Common myeloid progenitor, CD34-positive (primary cell): ENCODE measurements around the gene ETV7.

Experiments used
- CTCF ChIA-PET: fragments of 350-600 bp; sonication (Branson Sonifier 250); formaldehyde crosslinking; loops from one replicate; lab custom pipeline; 2021; ENCODE audit warnings: antibody characterized with exemption; lab: Charles Lee
- POLR2A ChIA-PET: fragments of 350-600 bp; sonication (Branson Sonifier 250); formaldehyde crosslinking; loops from one replicate; lab custom pipeline; 2021; ENCODE audit warnings: antibody characterized with exemption; lab: Charles Lee
- DNase-seq, 3 donors: peaks; one replicate each; pipeline versions ENCODE4 v3.0.0 to v3.0.0-alpha.2; 2013
- H3K27ac ChIP-seq, 2 experiments: 1 replicate in 1 of 2; 2 replicates in 1 of 2; pipeline ENCODE4 v1.7.0; 2013; ENCODE audit warnings: inconsistent platforms in 2 of 2, low read length in 2 of 2, mild to moderate bottlenecking in 2 of 2, low read depth in 1 of 2, moderate library complexity in 1 of 2; ENCODE audit not compliant: severe bottlenecking in 2 of 2, insufficient read depth in 1 of 2, poor library complexity in 1 of 2
- H3K27me3 ChIP-seq, 5 experiments: replicated peaks in 2 of 5; 1 replicate in 3 of 5; 2 replicates in 2 of 5; pipeline versions ENCODE4 v1.6.1 to v1.7.0; 2013; ENCODE audit warnings: low read length in 4 of 5, mild to moderate bottlenecking in 2 of 5, moderate library complexity in 2 of 5, inconsistent platforms in 1 of 5; ENCODE audit not compliant: insufficient read depth in 5 of 5, control insufficient read depth in 4 of 5
- H3K36me3 ChIP-seq, 4 experiments: 1 replicate in 2 of 4; 2 replicates in 2 of 4; pipeline versions ENCODE4 v1.6.1 to v1.7.0; 2013; ENCODE audit warnings: low read length in 3 of 4, control low read depth in 1 of 4, mild to moderate bottlenecking in 1 of 4; ENCODE audit not compliant: control insufficient read depth in 4 of 4, insufficient read depth in 4 of 4
- H3K4me1 ChIP-seq, 4 experiments: 1 replicate in 3 of 4; 2 replicates in 1 of 4; pipeline versions ENCODE4 v1.6.1 to v1.7.1; 2013; ENCODE audit warnings: low read length in 3 of 4, mild to moderate bottlenecking in 3 of 4, control low read depth in 1 of 4, inconsistent platforms in 1 of 4, moderate library complexity in 1 of 4; ENCODE audit not compliant: control insufficient read depth in 4 of 4, insufficient read depth in 4 of 4; ENCODE audit errors: control extremely low read depth in 1 of 4
- H3K4me3 ChIP-seq, 7 experiments: 1 replicate in 4 of 7; 2 replicates in 3 of 7; pipeline versions ENCODE4 v1.5.1 to v1.7.0; 2013; ENCODE audit warnings: mild to moderate bottlenecking in 7 of 7, low read length in 6 of 7, moderate library complexity in 6 of 7, inconsistent platforms in 2 of 7, low read depth in 2 of 7, control low read depth in 1 of 7; ENCODE audit not compliant: insufficient read depth in 4 of 7, control insufficient read depth in 1 of 7; ENCODE audit errors: extremely low read depth in 1 of 7
- H3K9me3 ChIP-seq, 5 experiments: 1 replicate in 4 of 5; 2 replicates in 1 of 5; pipeline versions ENCODE4 v1.6.1 to v1.7.1; 2013; ENCODE audit warnings: low read length in 4 of 5, mild to moderate bottlenecking in 2 of 5, inconsistent platforms in 1 of 5, low read depth in 1 of 5, moderate library complexity in 1 of 5; ENCODE audit not compliant: control insufficient read depth in 4 of 5, insufficient read depth in 2 of 5; ENCODE audit errors: control extremely low read depth in 1 of 5
- WGBS: methylation state at CpG from one replicate; pipeline ENCODE4 v1.1.5; 2013; ENCODE audit not compliant: insufficient coverage; 5-methylcytosine and 5-hydroxymethylcytosine counted together

ETV7 gene

GRCh38 chr6:36319436-36319762 is 68.1 kb downstream of the ETV7 start:
- ChIA-PET CTCF (interaction anchor here (0.5 to 3.5 kb wide), 7 partner anchors 9 to 42 kb away, joined by 3 to 10 read pairs (median 4); no protein-coding TSS in a partner anchor), POLR2A (interaction anchor here (0.5 kb wide), 1 partner anchor 19 kb away, joined by 3 read pairs; no protein-coding TSS in a partner anchor)
- Histone ChIP-seq H3K27ac (no peak overlapping the region), H3K4me3 (no peak overlapping the region), H3K4me1 (no peaks in the 10 kb centered on the region), H3K36me3 (no peaks in the 10 kb centered on the region), H3K9me3 (no peaks in the 10 kb centered on the region), H3K27me3 (no peaks in the 10 kb centered on the region)
- DNase-seq, result no peak
- 98% methylated on average over 9 of the region's 9 CpGs for WGBS

GRCh38 chr6:36318690-36319435 is 68.6 kb downstream of the ETV7 start:
- CTCF ChIA-PET, result interaction anchor here (0.5 to 3.5 kb wide), 7 partner anchors 9 to 42 kb away, joined by 3 to 10 read pairs (median 4); no protein-coding TSS in a partner anchor
- Histone ChIP-seq H3K27ac (no peak overlapping the region), H3K9me3 (no peaks in the 10 kb centered on the region), H3K36me3 (no peaks in the 10 kb centered on the region), H3K27me3 (no peaks in the 10 kb centered on the region), H3K4me3 (no peak overlapping the region), H3K4me1 (no peaks in the 10 kb centered on the region)
- POLR2A ChIA-PET, result interaction anchor here (0.5 kb wide), 1 partner anchor 19 kb away, joined by 3 read pairs; no protein-coding TSS in a partner anchor
- WGBS, result 95% methylated on average over 5 of the region's 6 CpGs
- DNase-seq, result no peak

- H3K27ac ChIP-seq, result no peak overlapping the region
- H3K36me3 ChIP-seq, result no peaks in the 10 kb centered on the region
- ChIA-PET CTCF (interaction anchor here (3.5 kb wide), 2 partner anchors 11 to 15 kb away, joined by 10 to 12 read pairs; no protein-coding TSS in a partner anchor), POLR2A (interaction anchor here (0.8 kb wide), 1 partner anchor 34 kb away, joined by 3 read pairs; no protein-coding TSS in a partner anchor)
- no peak overlapping the region for H3K4me3 ChIP-seq
- H3K9me3 ChIP-seq, result no peaks in the 10 kb centered on the region
- no peaks in the 10 kb centered on the region for H3K27me3 ChIP-seq
- no peak for DNase-seq
- WGBS, result 90% methylated on average over 2 of the region's 2 CpGs
- peaks cover 0 to 10% (median 8%) of the 10 kb centered on the region in 4 experiments for H3K4me1 ChIP-seq
Measured at GRCh38 chr6:36317623-36318022, 69.8 kb downstream of the ETV7 start.
